Raji (cell line): ENCODE measurements around the gene DHFR2.

ENCODE experiments used
- POLR2A ChIP-seq: IDR thresholded peaks from 2 replicates; pipeline ENCODE4 v1.6.1; 2011; ENCODE audit warnings: low read depth, low read length, control low read depth; ENCODE audit not compliant: insufficient read depth

The DHFR2 gene

DNA sequence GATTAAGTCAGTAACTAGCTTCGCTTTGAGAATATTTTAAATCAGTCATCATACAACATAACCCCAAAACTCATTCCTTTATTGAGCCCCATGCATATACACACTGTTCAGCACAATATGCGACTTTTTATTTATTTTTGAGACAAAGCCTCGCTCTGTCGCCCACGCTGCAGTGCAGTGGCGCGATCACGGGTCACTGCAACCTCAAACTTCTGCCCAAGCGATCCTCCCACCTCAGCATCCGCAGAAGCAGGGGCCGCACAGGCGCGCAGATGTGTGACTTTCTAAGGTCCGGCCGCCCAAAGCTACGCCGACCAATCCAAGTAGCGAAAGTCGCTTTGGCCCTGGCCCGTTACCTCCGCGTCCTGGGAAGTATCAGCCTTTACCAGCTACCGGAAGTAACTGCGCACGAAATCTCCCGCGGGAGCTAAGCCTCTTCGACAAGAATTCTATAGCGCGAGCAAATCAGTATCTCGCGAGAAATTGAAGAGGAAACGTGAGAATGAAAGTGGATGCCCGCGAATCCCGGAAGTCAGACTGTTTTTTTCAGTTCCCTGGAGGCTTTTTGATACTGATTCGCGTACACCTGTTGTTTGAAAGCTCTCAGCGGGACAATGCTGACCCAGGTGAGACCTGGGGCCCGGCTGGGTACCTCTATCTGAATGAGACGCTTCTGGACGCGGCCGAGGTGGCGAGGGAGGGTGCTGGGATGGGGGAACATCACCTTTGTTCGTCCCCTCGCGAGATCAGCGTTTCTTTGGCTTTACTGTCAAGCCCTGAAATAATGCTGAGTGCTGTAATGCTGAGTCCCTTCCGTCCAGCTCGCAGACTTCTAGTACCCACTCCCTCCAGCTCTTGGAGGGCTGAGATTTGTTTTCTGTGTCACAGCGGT lies at the start of gene DHFR2, which contains the start of gene NSUN3:
Gene DHFR2 (minus strand): TSS at position 404 of the 892 bp plus-strand sequence. CDS start 1,405 bp downstream, outside the sequence.
Gene NSUN3 (plus strand): TSS at position 549 of the 892 bp plus-strand sequence. CDS start 66 bp downstream, at position 615.
- TF ChIP-seq POLR2A = peak; percentile 90

DNA sequence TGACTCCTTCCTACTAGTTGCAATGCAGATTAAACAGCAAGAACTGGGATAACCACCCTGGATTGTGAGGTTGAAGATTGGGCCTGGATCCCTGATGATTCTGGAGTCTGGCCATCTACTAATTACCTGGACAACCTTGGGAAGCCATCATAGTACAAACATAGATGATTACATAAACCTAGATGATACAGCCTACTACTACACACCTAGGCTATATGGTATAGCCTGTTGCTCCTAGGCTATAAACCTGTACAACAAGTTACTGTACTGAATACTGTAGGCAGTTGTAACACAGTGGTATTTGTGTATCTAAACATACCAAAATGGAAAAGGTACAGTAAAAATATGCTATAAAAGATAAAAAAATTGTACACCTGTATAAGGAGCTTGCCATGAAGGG lies 48.1 kb upstream of the DHFR2 start:
- TF ChIP-seq POLR2A = no peak

DNA sequence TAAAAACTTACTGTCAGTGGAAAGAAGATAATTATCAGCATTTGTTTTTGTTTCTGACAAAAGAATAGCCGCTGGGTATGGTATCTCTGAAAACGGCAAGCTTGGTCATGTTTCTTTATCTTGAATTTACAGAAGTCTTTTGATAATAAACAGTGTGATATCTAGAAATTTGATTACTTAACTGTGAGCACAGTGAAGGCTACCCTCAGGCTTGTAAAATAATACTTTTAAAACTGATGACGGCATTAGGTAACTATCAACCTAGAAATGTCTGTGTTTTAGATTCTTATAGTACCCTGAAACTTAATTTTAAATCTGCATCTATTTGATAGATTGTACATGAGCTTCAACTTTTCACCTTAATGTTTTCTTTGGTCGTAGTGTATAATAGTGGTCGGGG lies 43.6 kb upstream of the DHFR2 start:
- TF ChIP-seq POLR2A = no peak

DNA sequence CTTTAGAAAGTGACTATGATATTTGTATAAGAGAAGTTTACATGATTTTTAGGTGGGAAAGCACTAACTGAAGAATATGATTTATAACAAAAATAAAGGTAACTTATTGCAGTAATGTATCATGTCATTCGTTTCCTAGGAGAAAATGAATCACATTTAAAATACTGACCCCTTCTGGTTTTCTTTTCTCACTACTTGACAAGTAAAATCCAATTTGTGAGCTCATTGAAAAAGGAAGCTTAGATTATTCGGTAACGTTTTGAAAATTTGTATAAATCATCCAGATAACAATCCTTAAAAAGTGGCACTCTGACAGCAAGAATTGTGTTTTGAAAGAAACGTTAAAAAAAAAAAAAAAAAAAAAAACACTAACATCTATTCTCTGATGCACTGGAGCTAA lies 39.1 kb upstream of the DHFR2 start:
- no peak for TF ChIP-seq POLR2A

DNA sequence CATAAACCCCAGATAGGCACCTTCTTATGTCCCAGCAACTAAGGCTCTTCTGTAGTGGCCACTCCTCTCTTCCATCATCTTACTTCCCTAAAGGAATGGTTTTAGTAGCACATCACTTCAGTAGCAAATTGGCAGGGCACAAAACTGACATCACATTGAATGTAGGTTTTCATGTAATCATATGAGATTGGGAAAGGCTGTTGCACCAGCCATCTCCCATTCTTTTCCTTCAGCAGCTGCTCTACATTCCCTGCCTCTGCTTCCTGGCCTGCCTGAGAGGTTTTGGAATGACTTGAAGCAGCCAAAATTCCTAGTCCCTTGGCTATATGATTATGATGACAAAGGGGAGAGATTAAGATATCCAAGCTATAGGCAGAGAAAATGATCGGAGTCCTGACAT lies 36.6 kb upstream of the DHFR2 start:
- no peak for TF ChIP-seq POLR2A

DNA sequence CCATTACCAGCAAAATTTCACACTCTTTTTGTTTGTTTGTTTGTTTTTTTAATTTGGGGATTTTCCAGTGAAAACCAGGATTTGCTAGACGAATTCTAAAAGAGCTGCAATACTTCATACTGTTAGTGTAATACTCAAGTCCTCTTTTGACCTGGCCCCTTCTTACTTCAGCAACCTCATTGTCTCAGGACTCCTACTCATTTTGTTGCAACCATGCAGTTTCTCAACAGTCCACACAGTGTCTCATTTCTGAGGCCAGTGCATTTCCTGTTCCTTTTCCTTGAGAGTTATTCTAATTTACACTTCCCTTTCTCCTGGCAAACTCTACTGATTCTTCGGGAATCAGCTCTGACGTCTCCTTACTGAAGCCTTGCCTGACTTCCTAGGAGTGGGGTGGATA lies 35.7 kb upstream of the DHFR2 start:
- no peak for TF ChIP-seq POLR2A

DNA sequence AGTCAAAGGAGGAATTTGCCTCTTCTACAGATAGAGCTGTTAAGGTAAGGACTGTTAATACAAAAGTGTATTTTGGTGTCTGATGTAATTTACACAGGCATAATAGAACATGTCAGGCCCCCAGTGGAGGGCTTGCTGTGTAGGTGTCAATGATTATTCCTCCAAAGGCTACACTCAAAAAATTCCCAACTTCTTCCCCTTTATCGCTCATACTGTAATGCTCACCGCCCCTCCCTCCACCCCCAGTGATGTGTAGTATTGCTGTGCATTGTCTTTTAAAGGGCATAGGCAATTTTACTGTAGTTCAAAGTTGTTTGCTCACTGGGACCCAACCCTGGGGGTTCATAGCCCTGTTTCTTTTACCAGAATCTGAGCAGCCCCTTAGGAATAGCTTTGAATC lies 32.4 kb upstream of the DHFR2 start:
- TF ChIP-seq POLR2A = no peak

DNA sequence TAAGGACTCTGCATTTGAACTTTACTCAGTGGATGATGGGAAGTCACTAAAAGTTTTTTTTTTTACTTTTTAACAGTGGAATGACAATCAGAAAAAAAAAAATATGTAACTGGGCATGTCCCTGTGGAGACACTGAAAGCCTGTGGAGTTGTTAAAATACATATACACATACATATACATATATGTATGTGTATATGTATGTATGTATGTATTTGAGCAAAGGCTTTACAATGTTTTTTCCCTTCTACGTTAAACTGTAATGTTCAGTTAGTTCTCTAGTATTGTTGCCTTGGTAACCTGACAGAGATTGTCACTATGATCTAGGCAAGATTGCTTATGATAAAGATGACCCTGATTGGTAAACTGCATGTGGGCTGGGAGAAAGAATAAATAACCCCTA lies 30.4 kb upstream of the DHFR2 start:
- TF ChIP-seq POLR2A = no peak

DNA sequence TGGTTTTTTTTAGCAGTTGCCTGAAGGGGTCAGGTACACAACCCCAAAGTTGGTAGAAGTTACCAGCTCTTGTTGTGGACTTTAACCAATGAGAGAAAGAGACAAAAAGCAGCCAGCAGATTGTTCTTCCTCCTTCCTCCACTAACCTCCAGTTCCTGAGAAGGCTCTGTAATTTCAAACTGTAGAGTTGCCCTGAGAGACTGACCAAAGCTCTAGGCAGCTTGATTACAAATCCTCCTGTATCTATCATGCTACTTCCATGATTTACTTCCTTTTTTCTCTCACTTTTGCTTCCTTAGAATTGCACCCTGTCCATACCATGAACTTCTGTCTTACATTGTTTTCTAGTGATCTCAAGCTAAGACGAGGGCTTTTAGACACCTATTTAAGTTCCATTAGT lies 29.4 kb upstream of the DHFR2 start:
- TF ChIP-seq POLR2A = no peak

DNA sequence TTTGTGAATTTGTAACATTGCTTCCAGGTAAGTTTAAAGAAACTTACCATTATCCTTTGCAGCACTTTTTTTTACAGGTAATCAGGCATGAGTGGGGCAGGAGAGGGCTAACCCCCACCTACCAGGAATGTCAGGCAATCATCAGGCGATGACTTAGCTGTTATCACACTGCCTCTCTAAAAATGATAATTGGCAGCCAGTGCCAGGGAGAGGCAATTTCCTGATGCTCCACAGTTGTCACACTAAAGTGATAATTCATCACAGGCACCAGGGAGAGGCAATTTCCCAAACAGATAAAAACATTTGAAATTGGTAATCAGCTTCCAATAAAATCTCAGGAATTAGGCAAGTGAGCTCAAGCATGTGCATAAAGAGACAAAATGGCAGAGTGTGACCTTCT lies 26.4 kb upstream of the DHFR2 start:
- TF ChIP-seq POLR2A = no peak

DNA sequence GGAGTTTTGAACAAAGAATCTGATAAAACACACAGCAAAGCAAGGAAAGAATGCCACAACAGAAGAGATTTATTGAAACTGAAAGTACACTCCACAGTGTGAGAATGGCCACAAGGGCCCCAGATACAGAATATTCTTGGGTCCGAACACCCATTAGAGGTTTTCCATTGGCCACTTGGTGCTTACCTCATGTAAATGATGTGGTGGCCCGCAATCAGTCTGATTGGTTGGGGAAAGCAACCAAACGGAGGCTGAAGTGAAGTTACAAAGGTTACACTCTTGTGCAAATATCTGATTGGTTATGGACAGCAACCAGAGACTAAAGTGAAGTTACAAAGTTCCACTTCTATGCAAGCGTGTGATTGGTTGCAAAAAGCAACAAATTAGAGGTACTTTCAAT lies 20.5 kb upstream of the DHFR2 start:
- no peak for TF ChIP-seq POLR2A

DNA sequence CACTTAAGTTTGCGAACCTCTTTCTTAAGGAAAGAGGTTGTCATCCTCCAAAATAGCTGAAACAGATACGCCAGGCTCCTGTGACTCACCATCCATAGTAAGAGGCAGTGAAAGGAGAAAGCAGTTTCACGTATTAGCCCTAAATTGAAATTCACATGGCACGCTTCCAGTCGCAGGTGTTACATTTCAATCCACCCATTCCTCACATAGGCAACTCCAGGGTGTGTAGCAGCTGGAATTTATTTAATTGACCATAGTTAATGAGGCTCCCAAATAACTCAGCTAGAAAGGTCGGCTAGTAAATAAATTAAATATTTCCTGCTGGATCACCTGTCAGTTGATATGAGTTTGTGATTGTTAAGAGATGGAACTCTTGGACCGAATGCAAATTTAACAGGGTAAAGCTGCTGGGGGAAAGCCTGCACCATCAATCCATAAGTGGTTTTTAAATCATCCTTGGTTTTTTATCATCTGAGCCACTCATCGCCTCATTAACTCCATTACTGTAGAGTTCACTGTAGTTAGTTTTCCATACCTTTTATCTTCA lies 19.7 kb upstream of the DHFR2 start:
- TF ChIP-seq POLR2A = no peak

DNA sequence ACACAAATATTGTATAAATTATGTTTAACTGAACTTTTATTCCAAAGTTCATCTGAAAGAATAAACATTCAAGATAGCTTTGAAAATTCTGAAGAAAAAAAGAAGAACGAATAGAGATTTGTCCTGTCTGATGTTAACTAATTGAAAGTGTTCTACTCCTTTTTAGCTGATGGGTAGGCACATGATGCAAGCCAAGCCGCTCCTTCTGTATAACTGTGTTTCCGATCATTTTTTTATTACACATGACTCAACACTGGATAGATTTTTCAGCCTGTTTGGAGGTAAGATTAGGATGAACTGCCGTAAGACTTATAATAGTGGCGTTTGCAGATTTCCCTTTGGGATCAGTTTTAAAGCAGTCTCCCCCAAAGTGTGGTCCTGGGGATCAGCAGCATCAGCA lies 19.2 kb upstream of the DHFR2 start:
- TF ChIP-seq POLR2A = no peak

DNA sequence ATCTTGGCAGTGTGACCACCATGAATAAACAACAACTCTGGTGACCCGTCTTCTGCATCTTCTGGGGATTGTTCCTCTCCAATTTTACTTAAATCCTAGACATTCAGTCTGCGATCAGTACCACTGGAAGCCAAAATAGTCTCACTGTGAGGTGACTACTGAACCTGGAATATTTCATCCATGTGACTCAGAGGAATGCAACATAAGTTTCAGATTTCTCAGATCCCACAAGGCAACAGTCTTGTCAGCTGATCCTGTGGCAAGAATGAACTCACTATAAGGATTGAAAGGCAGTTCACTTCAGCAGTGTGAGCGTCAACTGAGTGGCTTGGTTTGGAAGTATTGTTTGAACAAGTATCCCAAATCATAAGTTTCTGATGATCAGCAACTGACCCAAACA lies 13.3 kb upstream of the DHFR2 start:
- TF ChIP-seq POLR2A = no peak

DNA sequence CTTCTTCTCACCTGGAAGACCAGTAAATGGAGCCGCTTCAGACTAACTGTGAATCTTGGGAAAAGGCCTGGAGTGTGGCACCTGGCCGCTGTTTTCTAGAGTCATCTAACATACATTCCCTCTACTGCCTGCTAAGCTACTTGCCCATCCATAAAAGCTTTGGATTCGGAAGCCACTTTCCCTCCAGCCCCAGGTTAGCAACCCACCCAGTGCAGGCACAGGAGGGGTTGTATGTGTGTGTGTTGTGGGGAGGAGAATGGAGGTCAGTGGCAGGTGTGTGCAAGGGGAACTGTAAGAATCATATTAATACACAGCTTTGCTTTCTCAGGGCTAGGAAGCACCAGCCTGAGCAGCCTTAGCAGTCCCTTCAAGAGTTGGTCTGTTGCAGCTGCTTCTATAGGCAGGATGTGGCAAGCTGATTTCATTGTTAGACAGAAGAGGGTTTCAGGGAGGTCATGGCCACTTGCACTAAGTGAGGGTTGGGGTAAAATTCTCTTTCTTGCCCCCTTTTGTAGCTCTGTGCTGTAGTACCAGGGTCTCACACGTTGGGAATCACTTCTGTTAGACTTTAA lies 9.1 kb upstream of the DHFR2 start:
- TF ChIP-seq POLR2A = no peak

DNA sequence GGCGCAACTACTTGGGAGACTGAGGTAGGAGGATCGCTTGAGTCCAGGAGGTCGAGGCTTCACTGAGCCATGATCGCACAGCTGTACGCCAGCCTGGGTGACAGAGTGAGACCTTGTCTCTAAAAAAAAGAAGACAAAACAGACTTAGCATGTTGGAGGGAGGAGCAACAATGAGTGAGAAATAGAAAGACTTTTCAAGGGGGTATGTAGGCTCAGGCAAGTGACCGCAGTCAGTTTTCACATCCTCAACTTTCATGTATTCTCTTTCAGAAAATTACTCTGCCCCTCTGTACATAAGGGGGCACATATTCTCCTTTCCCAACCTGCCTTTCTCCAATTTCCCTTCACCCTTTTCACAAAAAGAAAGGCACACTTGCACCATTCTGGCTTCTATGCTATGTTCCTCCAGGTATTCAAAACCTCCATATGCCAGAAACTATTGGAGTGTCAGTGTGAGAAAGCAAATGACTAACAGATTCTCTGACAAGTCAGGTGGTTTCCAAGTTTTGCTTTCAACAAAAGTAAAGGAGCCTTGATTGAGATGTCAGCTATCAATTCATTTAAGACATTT lies 7.7 kb upstream of the DHFR2 start:
- TF ChIP-seq POLR2A = no peak

DNA sequence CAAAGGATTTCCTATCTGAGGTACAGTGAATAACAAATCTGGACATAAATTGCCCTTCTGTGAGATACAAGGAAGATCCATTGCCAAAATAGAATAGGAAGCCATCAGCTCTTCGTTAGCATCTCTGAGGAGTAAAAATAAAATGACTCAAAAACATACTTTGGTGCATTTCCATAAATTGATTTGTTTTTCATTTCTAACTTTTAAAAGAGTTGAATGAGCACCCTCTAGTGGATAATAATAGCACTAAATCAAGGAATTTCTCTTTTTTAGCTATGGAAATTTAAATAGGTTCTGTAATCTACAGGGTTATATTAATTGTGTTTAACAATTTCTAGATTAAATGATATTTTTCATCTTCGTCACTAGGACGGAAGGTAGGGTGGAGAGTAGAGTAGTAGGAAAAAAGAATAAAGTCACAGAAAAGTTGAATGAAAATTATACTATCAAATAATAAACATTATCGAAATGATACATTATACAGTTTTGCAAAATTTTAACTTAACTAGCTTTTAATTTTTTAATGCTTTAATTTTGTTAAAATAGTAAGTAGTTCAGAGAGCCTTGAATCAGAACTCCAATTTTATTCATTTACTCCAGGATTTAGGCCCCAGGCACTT lies 6.6 kb upstream of the DHFR2 start:
- TF ChIP-seq POLR2A = no peak
